Stimulated activated naive CD8-positive, alpha-beta T cell treated with anti-CD3 and anti-CD28 coated beads, Interleukin-15, amount 100 ng/mL, for 72 hours (primary cell): ENCODE measurements around the gene PTTG1.

Source experiments
- ATAC-seq: fragments of 150-1000 bp; cut with Tn5 transposase; 2 replicates; pipeline ENCODE4 v1.10.0; 2021; ENCODE audit warnings: mild to moderate bottlenecking, moderate library complexity
- DNase-seq, 2 donors: peaks; one replicate each; pipeline ENCODE4 v3.0.0; 2021 to 2022
- H3K27ac Mint-ChIP-seq, 2 donors: one replicate each; pipeline ENCODE4 v1.8.0; 2022; ENCODE audit warnings: mild to moderate bottlenecking in 2 of 2, mixed read lengths in 2 of 2, moderate library complexity in 2 of 2
- H3K27me3 Mint-ChIP-seq: one replicate; pipeline ENCODE4 v1.8.0; 2022; ENCODE audit warnings: mixed read lengths
- H3K4me1 Mint-ChIP-seq: one replicate; pipeline ENCODE4 v1.8.0; 2022; ENCODE audit warnings: mild to moderate bottlenecking, mixed read lengths
- H3K4me3 Mint-ChIP-seq, 2 donors: one replicate each; pipeline ENCODE4 v1.8.0; 2022; ENCODE audit warnings: mild to moderate bottlenecking in 2 of 2, mixed read lengths in 2 of 2, moderate library complexity in 1 of 2
- H3K9me3 Mint-ChIP-seq, 2 donors: one replicate each; pipeline ENCODE4 v1.8.0; 2022; ENCODE audit warnings: mixed read lengths in 2 of 2

The PTTG1 gene

DNA sequence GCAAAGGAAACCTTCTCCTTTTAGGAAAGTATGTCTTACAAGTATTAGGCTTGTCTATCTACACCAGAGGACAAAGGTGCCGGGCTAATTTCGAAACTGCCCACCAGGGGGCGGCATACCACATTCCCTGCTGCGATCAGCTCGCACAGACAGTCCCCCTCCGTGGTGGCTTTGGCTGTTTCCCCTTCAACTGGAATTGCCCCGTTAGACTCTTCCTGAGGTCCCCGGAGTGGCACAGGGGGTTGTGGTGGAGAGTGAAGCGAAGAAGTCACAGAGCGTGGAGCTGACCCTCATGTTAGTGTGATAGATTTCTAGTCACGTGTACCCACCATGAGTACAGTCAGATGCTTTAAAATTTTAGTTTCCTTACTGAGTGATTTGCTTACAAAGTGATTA lies 17.5 kb downstream of the PTTG1 start:
- Mint-ChIP-seq H3K9me3 (no peaks in the 10 kb centered on the region), H3K27ac (peak overlapping the region; percentile 97 to 98), H3K4me3 (peak overlapping the region; percentile 76 to 82), H3K4me1 (peaks cover 69% of the 10 kb centered on the region), H3K27me3 (no peaks in the 10 kb centered on the region)
- peak; percentile 83 for ATAC-seq
- DNase-seq = peak; percentile 87 to 89

DNA sequence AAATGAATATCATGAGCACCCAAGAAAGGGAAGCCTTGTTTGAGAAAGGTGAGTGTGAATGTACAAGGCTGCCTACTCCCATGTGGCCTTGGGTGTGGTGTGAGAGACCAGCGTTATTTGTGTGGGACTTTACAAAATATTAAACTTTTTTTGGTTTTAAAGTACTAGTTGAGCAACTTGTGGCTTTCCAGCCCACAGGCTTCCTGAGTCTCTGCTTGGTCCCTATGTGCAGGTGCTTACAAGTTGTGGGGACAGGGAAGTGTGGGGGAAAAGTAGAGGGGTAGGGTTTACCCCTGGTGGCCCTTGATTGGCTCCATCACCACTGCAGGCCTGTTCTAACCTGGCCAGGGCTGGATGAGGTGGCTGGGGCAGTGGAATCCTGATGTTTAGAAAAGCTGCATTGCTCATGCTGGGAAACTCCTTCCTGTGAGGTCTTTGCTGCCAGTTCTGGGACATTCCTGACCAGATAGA lies 19.7 kb downstream of the PTTG1 start:
- Mint-ChIP-seq H3K9me3 (no peaks in the 10 kb centered on the region), H3K27ac (no peak overlapping the region), H3K27me3 (no peaks in the 10 kb centered on the region), H3K4me1 (peaks cover 77% of the 10 kb centered on the region), H3K4me3 (peak overlapping the region in 1 of 2 donors; percentile 45)
- no peak for ATAC-seq
- DNase-seq = no peak

DNA sequence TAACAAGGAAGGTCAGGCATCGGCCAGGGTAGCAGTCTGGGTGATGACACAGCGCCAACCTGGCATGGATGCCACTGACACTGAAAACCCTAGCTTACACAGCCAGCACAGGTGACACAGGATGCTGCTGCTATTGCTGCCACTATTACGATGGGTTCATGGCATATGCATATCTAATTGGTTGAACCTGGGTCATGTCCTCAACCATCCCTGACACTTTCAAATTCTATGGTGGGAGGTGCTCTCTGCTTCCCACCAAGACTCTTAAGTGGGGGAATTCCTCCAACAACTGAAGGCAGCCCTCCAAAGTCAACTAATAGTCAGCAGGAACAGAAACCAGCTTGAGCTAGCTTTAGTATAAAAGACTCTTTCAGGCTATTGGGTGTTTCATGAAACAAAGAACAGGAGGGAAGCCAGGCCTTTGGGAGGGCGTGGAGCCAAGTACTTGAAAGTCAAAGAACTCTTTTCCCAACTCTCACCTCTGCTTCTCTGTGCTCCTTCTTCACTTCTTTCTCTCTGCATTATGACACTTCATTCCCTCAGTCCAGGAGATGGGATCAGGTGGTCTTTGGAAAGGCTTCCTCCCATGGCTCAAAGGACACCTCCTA lies 21.3 kb downstream of the PTTG1 start:
- Mint-ChIP-seq H3K4me1 (peaks cover 73% of the 10 kb centered on the region), H3K4me3 (peak overlapping the region in 1 of 2 donors; percentile 54), H3K27me3 (no peaks in the 10 kb centered on the region), H3K9me3 (no peaks in the 10 kb centered on the region), H3K27ac (no peak overlapping the region)
- ATAC-seq (no peak), DNase-seq (no peak)

DNA sequence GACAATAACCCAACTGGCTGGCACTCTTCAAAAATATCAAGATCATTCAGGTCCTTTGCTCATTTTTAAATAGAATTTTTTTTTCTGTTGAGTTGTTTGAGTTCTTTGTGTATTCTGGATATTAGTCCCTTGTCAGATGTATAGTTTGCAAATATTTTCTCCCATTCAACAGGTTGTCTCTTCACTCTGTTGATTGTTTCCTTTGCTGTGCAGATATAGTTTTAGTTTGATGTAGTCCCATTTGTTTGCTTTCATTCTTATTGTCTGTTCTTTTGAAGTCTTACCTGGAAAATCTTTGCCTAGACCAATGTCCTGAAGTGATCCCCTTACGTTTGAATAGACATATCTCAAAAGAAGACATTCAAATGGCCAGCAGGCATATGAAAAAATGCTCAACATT lies 22.8 kb downstream of the PTTG1 start:
- ATAC-seq (no peak), DNase-seq (no peak)
- Mint-ChIP-seq H3K27ac (no peak overlapping the region), H3K27me3 (no peaks in the 10 kb centered on the region), H3K4me3 (no peak overlapping the region), H3K9me3 (no peaks in the 10 kb centered on the region), H3K4me1 (peaks cover 69% of the 10 kb centered on the region)

DNA sequence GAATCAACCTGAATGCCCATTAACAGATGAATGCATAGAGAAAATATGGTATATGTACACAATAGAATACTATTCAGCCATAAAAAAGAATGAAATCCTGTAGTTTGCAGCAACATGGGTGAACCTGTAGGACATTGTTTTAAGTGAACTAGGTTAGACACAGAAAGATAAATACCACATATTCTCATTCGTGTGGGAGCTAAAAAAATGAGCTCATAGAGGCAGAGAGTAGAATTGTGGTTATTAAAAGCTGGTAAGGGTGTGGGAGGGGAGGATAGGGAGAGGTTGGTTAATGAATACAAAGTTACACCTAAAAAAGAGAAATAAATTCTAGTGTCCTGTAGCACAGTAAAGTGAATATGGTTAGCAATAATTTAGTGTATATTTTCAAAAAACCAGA lies 23.5 kb downstream of the PTTG1 start:
- no peak for ATAC-seq
- no peak overlapping the region for H3K4me3 Mint-ChIP-seq
- peaks cover 74% of the 10 kb centered on the region for H3K4me1 Mint-ChIP-seq
- DNase-seq = no peak
- no peaks in the 10 kb centered on the region for H3K27me3 Mint-ChIP-seq
- no peaks in the 10 kb centered on the region for H3K9me3 Mint-ChIP-seq
- no peak overlapping the region for H3K27ac Mint-ChIP-seq

DNA sequence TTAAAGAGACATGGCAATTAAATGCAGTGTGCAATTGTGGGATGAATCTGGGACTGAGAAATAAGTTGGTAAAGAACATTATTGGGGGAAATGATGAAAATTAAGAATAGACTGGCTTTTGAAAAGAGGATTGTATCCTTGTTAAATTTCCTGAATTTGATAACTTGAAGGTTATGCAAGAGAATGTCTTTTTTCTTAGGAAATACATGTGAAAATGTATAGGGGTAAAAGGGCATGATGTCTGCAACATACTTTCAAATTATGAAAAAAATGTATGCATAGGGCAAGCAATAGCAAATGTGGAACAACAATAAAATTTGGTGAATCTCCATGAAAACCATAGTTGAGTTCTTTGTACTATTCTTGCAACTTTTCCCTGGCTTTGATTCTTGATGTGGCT lies 24.1 kb downstream of the PTTG1 start:
- Mint-ChIP-seq H3K9me3 (no peaks in the 10 kb centered on the region), H3K4me1 (peaks cover 74% of the 10 kb centered on the region), H3K27me3 (no peaks in the 10 kb centered on the region), H3K27ac (no peak overlapping the region), H3K4me3 (no peak overlapping the region)
- ATAC-seq (no peak), DNase-seq (no peak)

DNA sequence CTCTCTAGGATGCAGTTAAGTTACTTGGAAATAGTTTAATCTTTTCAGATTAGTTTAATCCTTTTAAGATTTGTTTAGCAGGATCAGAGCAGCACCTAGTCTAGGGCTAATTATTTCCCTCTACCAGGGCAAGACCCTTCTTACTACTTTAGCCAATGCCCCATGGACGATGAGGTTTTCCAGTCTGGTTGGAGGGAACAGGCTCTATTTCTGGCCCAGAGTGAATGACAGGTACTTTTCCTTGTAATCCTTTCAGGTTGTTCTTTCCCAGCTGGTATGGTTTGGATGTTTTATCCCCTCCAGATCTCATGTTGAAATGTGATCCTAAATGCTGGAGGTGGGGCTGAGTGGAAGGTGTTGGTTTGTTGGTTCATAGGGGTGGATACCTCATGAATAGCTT lies 27.2 kb downstream of the PTTG1 start:
- no peak for DNase-seq
- Mint-ChIP-seq H3K4me3 (no peak overlapping the region), H3K27ac (no peak overlapping the region), H3K27me3 (no peaks in the 10 kb centered on the region), H3K9me3 (no peaks in the 10 kb centered on the region), H3K4me1 (peaks cover 57% of the 10 kb centered on the region)
- ATAC-seq = no peak

DNA sequence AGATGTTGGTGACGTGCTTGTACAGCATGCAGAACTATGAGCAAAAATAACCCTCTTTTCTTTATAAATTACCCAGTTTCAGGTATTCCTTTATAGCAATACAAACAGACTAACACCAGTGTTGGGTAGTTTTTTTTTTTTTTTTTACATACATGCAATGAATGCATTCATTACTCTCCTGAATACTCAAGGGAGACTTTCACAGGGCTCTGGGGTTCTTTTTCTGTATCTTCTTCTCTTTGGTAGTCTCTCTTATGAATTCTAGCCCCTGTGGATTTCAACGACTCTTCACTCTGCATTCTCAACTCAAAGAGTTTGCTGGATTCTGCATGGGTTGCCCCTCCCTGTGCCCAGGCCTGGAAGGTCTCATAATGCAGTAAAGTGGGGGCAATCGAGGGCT lies 27.8 kb downstream of the PTTG1 start:
- Mint-ChIP-seq H3K4me3 (no peak overlapping the region), H3K27me3 (no peaks in the 10 kb centered on the region), H3K27ac (no peak overlapping the region), H3K4me1 (peaks cover 51% of the 10 kb centered on the region), H3K9me3 (no peaks in the 10 kb centered on the region)
- ATAC-seq (no peak), DNase-seq (no peak)

DNA sequence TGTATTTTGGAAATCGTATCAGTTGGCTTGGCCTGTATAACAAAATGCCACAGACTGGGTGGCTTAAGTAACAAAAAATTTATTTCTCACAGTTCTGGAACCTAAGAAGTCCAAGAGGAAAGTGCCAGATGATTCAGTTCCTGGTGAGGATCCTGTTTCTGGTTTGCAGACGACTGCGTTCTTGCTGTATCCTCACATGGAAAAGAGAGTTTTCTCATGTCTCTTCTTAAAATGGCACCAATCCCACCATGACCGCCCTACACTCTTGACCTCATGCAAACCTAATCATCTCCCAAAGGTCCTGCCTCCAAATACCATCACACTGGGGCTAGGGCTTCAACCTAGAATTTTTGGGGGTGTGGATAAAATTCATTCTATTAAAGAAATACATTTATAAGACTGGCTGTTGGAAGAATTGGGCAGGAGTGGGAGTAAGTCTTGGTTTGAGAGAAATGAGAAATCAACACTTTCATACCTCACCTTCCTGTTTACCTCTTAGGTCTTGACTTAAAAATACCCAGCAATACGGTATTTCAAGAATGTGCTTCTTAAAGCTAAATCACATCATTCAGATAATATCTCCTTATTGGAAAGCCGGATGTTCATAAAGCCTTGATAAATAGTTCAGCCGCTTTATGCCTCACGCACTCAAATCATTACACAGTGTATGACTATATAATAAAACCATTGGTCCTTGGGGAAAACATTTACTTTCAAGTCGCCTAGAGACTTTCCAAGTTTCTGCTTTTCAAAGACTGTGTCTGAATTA lies 28.7 kb downstream of the PTTG1 start:
- Mint-ChIP-seq H3K4me3 (no peak overlapping the region), H3K4me1 (peaks cover 45% of the 10 kb centered on the region), H3K9me3 (no peaks in the 10 kb centered on the region), H3K27me3 (no peaks in the 10 kb centered on the region), H3K27ac (peak overlapping the region in 1 of 2 donors; percentile 70)
- DNase-seq = no peak
- ATAC-seq = no peak

DNA sequence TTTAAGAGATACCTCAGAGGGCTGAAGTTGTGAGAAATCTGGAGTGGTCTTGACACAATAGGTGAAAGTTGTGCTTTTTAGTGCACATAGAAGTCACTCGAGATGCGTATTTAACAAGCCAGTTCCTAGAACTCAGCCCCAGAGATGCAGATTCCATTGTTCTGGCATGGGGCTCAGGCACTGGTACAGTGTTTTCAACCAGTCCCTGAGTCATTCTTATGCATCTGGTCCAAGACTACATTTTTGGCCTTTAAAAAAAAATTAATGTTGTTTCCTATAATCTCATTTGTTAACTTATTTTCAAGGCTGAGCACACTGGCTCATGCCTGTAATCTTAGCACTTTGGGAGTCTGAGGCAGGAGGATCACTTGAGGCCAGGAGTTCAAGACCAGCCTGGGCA lies 29.6 kb downstream of the PTTG1 start:
- no peak for DNase-seq
- no peak for ATAC-seq
- no peak overlapping the region for H3K27ac Mint-ChIP-seq

DNA sequence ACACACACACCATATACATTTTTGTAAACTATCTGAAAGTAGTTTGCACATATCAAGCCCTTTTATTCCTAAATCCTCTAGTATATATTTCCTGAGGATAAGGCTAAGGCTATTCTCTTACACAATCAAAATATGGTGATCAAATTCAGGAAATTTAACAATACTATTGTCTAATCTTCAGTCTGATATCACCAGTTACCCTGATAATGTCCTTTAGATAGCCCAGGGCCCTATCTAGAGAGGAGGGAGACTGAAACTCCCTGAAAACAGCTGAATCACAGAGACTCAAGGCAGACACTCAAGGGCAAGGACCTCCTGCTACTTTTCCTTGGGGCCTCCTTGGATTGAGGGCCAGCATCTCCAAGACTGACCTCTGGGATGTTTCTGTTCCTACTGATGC lies 30.4 kb downstream of the PTTG1 start:
- DNase-seq (no peak), ATAC-seq (no peak)
- Mint-ChIP-seq H3K4me3 (no peak overlapping the region), H3K9me3 (no peaks in the 10 kb centered on the region), H3K27me3 (no peaks in the 10 kb centered on the region), H3K27ac (no peak overlapping the region), H3K4me1 (peaks cover 57% of the 10 kb centered on the region)

More for the DNA sequence above, 29.6 kb downstream of the PTTG1 start:
- Mint-ChIP-seq H3K4me1 (peaks cover 49% of the 10 kb centered on the region), H3K4me3 (no peak overlapping the region), H3K9me3 (no peaks in the 10 kb centered on the region), H3K27me3 (no peaks in the 10 kb centered on the region)

DNA sequence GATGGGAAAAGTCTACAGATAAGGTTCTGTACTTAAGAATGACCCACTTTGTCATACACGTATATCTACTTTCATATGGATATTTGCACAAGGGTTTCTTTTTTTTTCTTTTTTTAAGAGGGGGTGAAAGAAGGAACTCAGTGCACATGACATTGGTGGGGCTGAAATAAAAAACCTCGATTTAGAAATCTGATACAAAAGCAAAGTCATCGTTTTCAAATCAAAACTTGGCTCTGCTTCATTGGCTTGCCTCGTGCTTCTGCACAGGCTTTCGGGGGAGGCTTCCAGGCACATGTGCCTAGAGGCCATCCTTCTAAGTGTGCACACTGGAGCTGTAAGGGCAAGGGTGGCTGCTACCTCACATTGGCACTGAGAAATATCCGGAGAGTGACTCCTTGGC lies 31.1 kb downstream of the PTTG1 start:
- Mint-ChIP-seq H3K4me1 (peaks cover 52% of the 10 kb centered on the region), H3K27me3 (no peaks in the 10 kb centered on the region), H3K4me3 (no peak overlapping the region), H3K27ac (no peak overlapping the region), H3K9me3 (no peaks in the 10 kb centered on the region)
- ATAC-seq = no peak
- no peak for DNase-seq

DNA sequence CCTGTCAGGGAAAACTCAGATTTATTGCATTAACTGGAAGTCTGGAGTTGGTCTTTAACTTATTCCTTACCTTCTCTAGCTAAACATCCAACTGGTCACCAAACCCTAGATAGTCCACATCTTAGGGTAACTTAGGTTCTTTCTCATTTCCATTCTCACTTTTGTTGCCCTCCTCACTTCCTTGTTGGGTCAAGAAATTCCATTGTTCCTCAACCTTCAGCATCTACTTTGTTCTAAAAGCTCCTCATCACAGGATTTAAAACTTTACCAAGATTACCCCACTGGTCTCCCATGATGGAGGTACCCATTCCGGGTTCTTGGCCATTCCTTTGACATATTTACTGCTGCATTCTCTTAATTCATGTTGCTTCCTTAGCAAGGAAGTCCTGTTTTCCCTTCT lies 32.1 kb downstream of the PTTG1 start:
- DNase-seq (no peak), ATAC-seq (no peak)
- Mint-ChIP-seq H3K4me1 (peaks cover 51% of the 10 kb centered on the region), H3K4me3 (no peak overlapping the region), H3K9me3 (no peaks in the 10 kb centered on the region), H3K27ac (no peak overlapping the region), H3K27me3 (no peaks in the 10 kb centered on the region)

DNA sequence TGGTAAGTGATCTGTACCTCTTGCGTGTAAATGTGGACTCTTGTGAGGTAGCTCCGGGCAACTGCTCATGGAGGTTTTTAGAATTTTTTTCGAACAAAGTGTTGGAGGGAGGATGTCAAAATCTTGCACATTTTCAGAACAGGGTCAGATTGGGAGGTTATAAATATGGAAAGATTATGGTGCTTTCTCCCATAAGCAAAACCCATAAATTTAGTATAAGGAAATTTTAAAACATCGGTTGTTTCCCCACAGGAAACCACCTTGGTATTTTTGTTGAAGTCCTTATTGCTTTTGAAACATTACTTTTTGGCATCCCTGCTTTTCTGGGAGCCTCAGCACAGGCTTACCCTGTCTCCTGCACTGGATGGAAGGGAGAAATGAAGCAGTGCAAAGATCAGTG lies 33.9 kb downstream of the PTTG1 start:
- Mint-ChIP-seq H3K27me3 (no peaks in the 10 kb centered on the region), H3K27ac (no peak overlapping the region), H3K9me3 (no peaks in the 10 kb centered on the region), H3K4me3 (peak overlapping the region in 1 of 2 donors; percentile 22), H3K4me1 (peaks cover 46% of the 10 kb centered on the region)
- DNase-seq (no peak), ATAC-seq (no peak)

DNA sequence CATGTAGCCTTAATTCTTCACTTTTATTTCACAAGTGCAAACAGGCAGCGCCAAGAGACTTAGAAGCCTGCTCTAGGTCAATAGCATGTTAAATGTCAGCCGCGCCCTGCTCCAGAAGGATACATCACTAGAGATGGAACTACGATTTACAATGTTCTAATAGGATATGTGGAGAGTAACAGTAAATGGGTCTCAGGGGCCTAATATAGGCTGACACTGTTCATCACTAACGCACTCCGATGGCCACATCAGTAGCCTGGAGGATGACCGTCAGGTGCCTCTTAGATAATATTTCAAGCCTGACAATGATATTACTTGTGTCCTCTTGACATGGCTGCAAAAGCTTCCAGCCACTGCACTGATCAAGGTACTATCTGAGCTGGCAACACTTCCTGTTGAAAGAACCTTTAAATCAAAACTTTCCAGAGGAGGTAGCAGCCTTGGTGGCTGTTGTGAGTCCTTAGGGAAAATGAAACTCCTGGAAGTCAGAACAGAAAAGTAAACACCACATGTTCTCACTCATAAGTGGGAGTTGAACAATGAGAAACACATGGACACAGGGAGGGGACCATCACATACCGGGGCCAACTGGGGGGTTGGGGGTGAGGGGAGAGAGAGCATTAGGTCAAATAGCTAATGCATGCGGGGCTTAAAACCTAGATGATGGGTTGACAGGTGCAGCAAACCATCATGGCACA lies 35.0 kb downstream of the PTTG1 start:
- no peak overlapping the region for H3K27ac Mint-ChIP-seq
- H3K27me3 Mint-ChIP-seq = no peaks in the 10 kb centered on the region
- H3K4me3 Mint-ChIP-seq = no peak overlapping the region
- DNase-seq (no peak), ATAC-seq (no peak)
- peaks cover 41% of the 10 kb centered on the region for H3K4me1 Mint-ChIP-seq
- no peaks in the 10 kb centered on the region for H3K9me3 Mint-ChIP-seq

DNA sequence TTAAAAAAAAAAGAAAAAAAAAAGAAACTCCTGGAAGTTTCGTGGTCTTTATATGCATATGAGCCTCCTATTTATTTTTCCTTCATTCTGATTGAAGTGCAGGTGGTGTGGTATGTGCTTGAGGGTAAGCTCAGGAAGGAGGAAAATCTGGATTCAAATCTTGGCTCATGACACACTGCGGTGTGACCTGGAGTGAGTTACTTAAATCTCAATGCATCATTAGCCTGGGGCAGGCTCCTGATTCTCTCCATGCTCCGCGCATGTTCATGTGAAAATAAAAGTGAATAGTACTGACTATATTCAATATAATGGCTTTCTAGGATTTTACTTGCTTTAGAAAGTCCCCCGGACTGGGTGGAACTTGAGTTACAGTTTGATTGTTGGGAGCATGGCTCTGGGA lies 35.6 kb downstream of the PTTG1 start:
- Mint-ChIP-seq H3K27ac (no peak overlapping the region), H3K4me3 (no peak overlapping the region), H3K27me3 (no peaks in the 10 kb centered on the region), H3K4me1 (peaks cover 38% of the 10 kb centered on the region), H3K9me3 (no peaks in the 10 kb centered on the region)
- ATAC-seq (no peak), DNase-seq (no peak)
